Measurements from ENCODE around the gene KIAA1755.

KIAA1755 gene

DNA sequence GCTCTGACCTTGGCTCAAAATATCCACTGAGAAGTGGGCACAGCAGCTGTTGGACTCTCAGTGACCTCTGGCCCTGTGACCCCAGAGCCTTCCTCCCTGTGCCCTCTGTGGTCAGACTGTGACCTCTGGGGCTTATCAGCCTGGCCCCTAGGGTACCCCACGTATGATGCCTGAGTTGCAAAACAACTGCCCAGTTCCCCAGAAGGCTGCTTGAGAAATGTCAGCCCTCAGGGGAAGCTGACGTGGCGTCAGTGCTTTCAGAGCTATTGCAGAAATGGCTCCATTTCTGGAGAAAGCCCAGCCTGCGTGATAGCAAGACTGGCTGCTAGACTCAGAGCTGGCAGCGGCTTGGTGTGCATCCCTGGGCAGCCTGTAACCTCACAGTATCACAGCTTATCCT lies 63.9 kb downstream of the KIAA1755 start:
- Histone ChIP-seq H3K36me3 (ENCODE audit: control insufficient read depth in 2 of 2, insufficient read depth in 2 of 2, low read length in 2 of 2) (no peaks in the 10 kb centered on the region), H3K27ac (ENCODE audit: low read depth in 2 of 2, low read length in 2 of 2) (peak overlapping the region in 1 of 2 donors; percentile 20), H3K4me1 (ENCODE audit: control insufficient read depth in 2 of 2, insufficient read depth in 2 of 2, low read length in 2 of 2) (no peaks in the 10 kb centered on the region), H3K9me3 (ENCODE audit: control insufficient read depth in 2 of 2, low read length in 2 of 2) (no peaks in the 10 kb centered on the region), H3K27me3 (ENCODE audit: control insufficient read depth in 2 of 2, insufficient read depth in 2 of 2, low read length in 2 of 2) (no peaks in the 10 kb centered on the region), H3K9ac (ENCODE audit: low read depth in 1 of 2, low read length in 2 of 2) (no peak overlapping the region), H3K4me3 (ENCODE audit: low read length in 2 of 2) (no peak overlapping the region)

DNA sequence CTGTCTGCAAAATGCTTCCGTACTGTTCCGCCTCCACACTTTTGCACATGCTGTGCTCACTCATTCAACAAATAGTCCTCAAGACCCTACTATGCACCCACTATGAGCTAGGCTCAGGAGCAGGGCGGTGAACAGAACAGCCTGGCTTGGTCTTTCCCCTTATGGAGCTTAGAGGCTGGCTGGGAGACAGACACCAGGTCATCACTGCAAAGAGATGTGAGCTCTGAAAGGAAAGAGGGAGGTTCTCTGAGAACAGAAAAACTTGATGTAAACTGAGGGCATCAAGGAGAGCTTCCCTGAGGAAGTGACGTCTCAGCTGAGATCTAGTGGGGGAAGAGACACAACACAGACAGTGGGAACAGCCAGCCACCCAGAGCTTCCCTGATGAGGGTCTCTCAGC lies 64.5 kb downstream of the KIAA1755 start:
- Histone ChIP-seq H3K4me1 (ENCODE audit: control insufficient read depth in 2 of 2, insufficient read depth in 2 of 2, low read length in 2 of 2) (no peaks in the 10 kb centered on the region), H3K27ac (ENCODE audit: low read depth in 2 of 2, low read length in 2 of 2) (peak overlapping the region in 1 of 2 donors; percentile 20), H3K27me3 (ENCODE audit: control insufficient read depth in 2 of 2, insufficient read depth in 2 of 2, low read length in 2 of 2) (no peaks in the 10 kb centered on the region), H3K9ac (ENCODE audit: low read depth in 1 of 2, low read length in 2 of 2) (no peak overlapping the region), H3K4me3 (ENCODE audit: low read length in 2 of 2) (no peak overlapping the region), H3K36me3 (ENCODE audit: control insufficient read depth in 2 of 2, insufficient read depth in 2 of 2, low read length in 2 of 2) (no peaks in the 10 kb centered on the region), H3K9me3 (ENCODE audit: control insufficient read depth in 2 of 2, low read length in 2 of 2) (no peaks in the 10 kb centered on the region)

DNA sequence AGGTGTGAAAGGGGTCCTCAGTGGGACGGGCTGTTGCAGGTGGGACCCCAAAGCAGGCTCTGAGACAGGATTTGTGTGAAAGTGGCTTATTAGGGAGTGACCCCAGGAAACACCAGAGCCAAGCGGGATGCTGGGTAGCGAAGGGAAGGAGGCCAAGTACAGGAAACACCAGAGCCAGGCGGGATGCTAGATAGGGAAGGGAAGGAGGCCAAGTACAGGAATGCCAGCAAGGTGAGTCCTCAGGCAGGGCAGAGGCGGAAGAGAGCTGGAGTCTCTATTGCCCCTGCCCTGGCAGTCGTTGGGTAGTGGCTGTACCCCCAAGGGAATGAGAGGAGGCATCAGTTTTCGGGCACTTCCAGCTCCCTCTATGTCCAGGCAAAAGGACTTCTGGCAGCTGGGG lies 65.0 kb downstream of the KIAA1755 start:
- H3K4me1 ChIP-seq (ENCODE audit: control insufficient read depth in 2 of 2, insufficient read depth in 2 of 2, low read length in 2 of 2): no peaks in the 10 kb centered on the region
- no peak overlapping the region for H3K27ac ChIP-seq (ENCODE audit: low read depth in 2 of 2, low read length in 2 of 2)
- H3K4me3 ChIP-seq (ENCODE audit: low read length in 2 of 2): no peak overlapping the region
- no peaks in the 10 kb centered on the region for H3K27me3 ChIP-seq (ENCODE audit: control insufficient read depth in 2 of 2, insufficient read depth in 2 of 2, low read length in 2 of 2)
- no peaks in the 10 kb centered on the region for H3K36me3 ChIP-seq (ENCODE audit: control insufficient read depth in 2 of 2, insufficient read depth in 2 of 2, low read length in 2 of 2)
- H3K9me3 ChIP-seq (ENCODE audit: control insufficient read depth in 2 of 2, low read length in 2 of 2): no peaks in the 10 kb centered on the region
- H3K9ac ChIP-seq (ENCODE audit: low read depth in 1 of 2, low read length in 2 of 2): no peak overlapping the region

DNA sequence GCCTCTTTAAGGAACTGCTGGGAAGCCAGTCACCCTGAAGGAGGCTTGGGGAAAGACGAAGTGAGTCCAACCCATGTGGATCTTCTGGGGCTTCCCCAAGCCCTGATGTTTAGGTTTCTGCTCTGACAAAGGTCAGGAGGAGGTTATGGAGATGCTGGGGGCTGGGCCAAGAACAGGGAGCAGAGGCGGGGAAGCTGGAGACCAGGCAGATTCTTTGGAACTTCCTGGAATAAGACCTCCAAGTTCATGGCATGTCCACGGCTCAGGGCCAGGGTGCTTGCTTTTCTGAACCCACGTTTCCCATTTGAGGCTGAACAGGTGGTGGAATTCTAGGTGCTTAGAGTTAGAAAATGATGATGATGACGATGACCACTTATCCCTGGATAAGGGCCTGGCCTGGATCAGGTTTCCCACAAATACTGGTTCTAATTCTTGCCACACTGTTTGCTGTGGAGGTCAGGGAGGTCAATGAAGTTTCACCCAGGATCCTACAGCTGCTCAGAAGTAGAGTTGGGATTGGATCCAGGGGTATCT lies 65.5 kb downstream of the KIAA1755 start:
- Histone ChIP-seq H3K4me3 (ENCODE audit: low read length in 2 of 2) (no peak overlapping the region), H3K27me3 (ENCODE audit: control insufficient read depth in 2 of 2, insufficient read depth in 2 of 2, low read length in 2 of 2) (no peaks in the 10 kb centered on the region), H3K9me3 (ENCODE audit: control insufficient read depth in 2 of 2, low read length in 2 of 2) (no peaks in the 10 kb centered on the region), H3K9ac (ENCODE audit: low read depth in 1 of 2, low read length in 2 of 2) (no peak overlapping the region), H3K27ac (ENCODE audit: low read depth in 2 of 2, low read length in 2 of 2) (no peak overlapping the region), H3K36me3 (ENCODE audit: control insufficient read depth in 2 of 2, insufficient read depth in 2 of 2, low read length in 2 of 2) (no peaks in the 10 kb centered on the region), H3K4me1 (ENCODE audit: control insufficient read depth in 2 of 2, insufficient read depth in 2 of 2, low read length in 2 of 2) (no peaks in the 10 kb centered on the region)

DNA sequence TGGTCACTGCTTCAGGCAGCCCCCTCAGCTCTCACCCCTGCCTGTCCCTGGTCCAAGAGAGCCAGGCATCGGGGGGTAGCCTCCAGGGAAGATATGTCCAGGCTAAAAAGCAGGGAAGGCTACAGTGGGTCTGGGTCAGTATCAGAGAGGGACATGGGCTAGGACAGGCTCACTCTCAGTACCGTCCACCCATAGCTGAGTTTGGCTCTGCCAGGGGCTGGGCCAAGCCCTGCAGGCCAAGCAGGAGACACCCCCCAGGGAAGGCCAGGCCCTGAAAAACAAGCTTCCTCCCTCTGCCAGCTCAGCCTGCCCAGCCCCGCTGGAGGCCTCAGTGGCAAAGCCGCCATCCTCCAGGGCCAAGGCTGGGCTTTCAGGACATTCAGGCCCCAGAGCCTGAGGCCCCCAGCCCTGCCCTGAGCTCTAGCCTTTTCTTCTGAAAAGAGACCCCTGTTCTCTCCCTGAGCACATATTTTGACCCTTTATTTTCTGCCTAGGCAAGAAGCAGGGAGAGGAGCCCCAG lies 66.9 kb downstream of the KIAA1755 start:
- no peaks in the 10 kb centered on the region for H3K9me3 ChIP-seq (ENCODE audit: control insufficient read depth in 2 of 2, low read length in 2 of 2)
- H3K27ac ChIP-seq (ENCODE audit: low read depth in 2 of 2, low read length in 2 of 2): no peak overlapping the region
- no peaks in the 10 kb centered on the region for H3K4me1 ChIP-seq (ENCODE audit: control insufficient read depth in 2 of 2, insufficient read depth in 2 of 2, low read length in 2 of 2)
- no peak overlapping the region for H3K9ac ChIP-seq (ENCODE audit: low read depth in 1 of 2, low read length in 2 of 2)
- no peaks in the 10 kb centered on the region for H3K27me3 ChIP-seq (ENCODE audit: control insufficient read depth in 2 of 2, insufficient read depth in 2 of 2, low read length in 2 of 2)
- H3K4me3 ChIP-seq (ENCODE audit: low read length in 2 of 2): no peak overlapping the region
- H3K36me3 ChIP-seq (ENCODE audit: control insufficient read depth in 2 of 2, insufficient read depth in 2 of 2, low read length in 2 of 2): no peaks in the 10 kb centered on the region

DNA sequence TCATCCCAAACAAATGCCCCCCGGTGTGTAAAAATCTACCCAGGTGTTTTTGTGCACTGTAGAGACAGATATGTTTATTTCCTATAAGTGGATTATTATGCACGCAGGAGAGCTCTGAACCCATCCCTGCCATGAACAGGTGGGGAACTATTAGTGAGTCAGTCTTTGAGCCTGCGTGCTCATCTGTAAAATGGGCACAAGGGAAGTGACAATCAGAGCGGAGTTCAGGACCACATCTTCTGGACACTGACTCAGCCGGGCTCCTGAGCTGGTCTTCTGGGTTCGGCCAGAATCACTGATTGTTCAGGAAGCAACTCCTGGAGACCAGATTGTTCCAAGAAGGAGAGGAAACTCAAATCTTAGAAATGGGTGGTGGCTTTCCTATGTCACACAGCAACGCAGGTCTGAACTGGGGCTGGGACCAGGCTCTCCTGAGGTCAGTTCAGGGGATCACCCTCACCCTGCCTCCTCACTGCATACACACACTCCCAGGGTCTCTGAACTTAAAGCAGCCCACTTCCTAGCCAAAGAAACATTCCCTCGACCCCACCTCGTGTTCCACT lies 68.1 kb downstream of the KIAA1755 start:
- Histone ChIP-seq H3K27me3 (ENCODE audit: control insufficient read depth in 2 of 2, insufficient read depth in 2 of 2, low read length in 2 of 2) (no peaks in the 10 kb centered on the region), H3K36me3 (ENCODE audit: control insufficient read depth in 2 of 2, insufficient read depth in 2 of 2, low read length in 2 of 2) (no peaks in the 10 kb centered on the region), H3K4me1 (ENCODE audit: control insufficient read depth in 2 of 2, insufficient read depth in 2 of 2, low read length in 2 of 2) (no peaks in the 10 kb centered on the region), H3K4me3 (ENCODE audit: low read length in 2 of 2) (no peak overlapping the region), H3K27ac (ENCODE audit: low read depth in 2 of 2, low read length in 2 of 2) (no peak overlapping the region), H3K9ac (ENCODE audit: low read depth in 1 of 2, low read length in 2 of 2) (no peak overlapping the region), H3K9me3 (ENCODE audit: control insufficient read depth in 2 of 2, low read length in 2 of 2) (no peaks in the 10 kb centered on the region)

DNA sequence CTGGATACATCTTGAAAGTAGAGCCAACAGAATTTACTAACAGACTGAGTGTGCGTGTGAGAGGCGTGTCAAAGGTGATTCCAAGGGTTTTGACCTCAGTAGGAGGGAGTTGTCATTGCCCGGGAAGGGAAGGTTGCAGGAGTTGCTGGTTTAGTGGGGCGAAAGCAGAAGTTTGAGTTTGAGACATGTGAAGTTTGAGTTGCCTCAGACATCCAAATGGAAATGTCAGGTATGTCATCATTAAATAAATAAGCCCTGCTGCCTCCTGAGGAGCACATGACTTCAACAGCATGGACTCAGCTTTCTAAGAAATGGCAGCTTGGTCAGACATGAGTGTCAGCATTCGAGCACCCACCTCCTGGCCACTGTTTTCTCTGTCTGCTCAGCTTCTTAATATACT lies 68.9 kb downstream of the KIAA1755 start:
- Histone ChIP-seq H3K27ac (ENCODE audit: low read depth in 2 of 2, low read length in 2 of 2) (no peak overlapping the region), H3K27me3 (ENCODE audit: control insufficient read depth in 2 of 2, insufficient read depth in 2 of 2, low read length in 2 of 2) (no peaks in the 10 kb centered on the region), H3K4me3 (ENCODE audit: low read length in 2 of 2) (no peak overlapping the region), H3K9ac (ENCODE audit: low read depth in 1 of 2, low read length in 2 of 2) (no peak overlapping the region), H3K9me3 (ENCODE audit: control insufficient read depth in 2 of 2, low read length in 2 of 2) (no peaks in the 10 kb centered on the region), H3K36me3 (ENCODE audit: control insufficient read depth in 2 of 2, insufficient read depth in 2 of 2, low read length in 2 of 2) (no peaks in the 10 kb centered on the region), H3K4me1 (ENCODE audit: control insufficient read depth in 2 of 2, insufficient read depth in 2 of 2, low read length in 2 of 2) (no peaks in the 10 kb centered on the region)

DNA sequence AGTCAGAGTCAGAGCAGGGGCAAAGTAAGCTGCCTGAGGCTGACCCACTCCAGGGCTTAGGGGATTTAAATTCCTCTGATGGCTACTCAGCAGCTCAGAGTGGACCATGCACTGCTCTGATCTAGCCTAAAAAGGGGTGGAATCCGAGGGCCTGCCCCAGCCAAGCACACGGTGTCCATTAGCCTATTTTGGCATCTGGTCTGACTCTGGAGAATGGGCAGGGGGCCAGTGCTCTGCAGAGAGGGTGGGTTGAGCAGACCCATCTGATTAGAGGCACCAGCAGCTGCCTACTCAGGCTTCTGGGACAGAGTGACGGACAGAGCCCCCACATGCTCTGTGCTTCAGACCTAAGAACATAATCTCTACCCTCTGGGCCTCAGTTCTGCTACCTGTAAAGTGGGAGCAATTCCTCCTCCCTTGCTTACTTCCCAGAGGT lies 69.6 kb downstream of the KIAA1755 start:
- Histone ChIP-seq H3K4me3 (ENCODE audit: low read length in 2 of 2) (no peak overlapping the region), H3K27ac (ENCODE audit: low read depth in 2 of 2, low read length in 2 of 2) (no peak overlapping the region), H3K9me3 (ENCODE audit: control insufficient read depth in 2 of 2, low read length in 2 of 2) (no peaks in the 10 kb centered on the region), H3K36me3 (ENCODE audit: control insufficient read depth in 2 of 2, insufficient read depth in 2 of 2, low read length in 2 of 2) (no peaks in the 10 kb centered on the region), H3K9ac (ENCODE audit: low read depth in 1 of 2, low read length in 2 of 2) (no peak overlapping the region), H3K27me3 (ENCODE audit: control insufficient read depth in 2 of 2, insufficient read depth in 2 of 2, low read length in 2 of 2) (no peaks in the 10 kb centered on the region), H3K4me1 (ENCODE audit: control insufficient read depth in 2 of 2, insufficient read depth in 2 of 2, low read length in 2 of 2) (no peaks in the 10 kb centered on the region)

DNA sequence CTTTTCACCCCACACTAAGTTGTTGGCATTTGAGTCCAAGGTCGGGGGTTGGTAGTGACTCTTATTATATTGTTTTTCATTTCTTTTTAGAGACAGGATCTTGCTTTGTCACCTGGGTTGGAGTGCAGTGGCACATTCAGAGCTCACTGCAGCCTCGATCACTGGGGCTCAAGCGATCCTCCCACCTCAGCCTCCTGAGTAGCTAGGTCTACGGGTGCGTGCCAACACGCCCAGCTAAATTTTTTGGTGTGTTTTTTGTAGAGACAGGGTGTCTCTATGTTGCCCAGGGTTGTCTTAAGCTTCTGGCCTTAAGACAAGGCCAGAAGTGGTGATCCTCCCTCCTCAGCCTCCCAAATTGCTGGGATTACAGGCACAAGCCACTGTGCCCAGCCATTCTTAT lies 70.4 kb downstream of the KIAA1755 start:
- no peak overlapping the region for H3K4me3 ChIP-seq (ENCODE audit: low read length in 2 of 2)
- H3K4me1 ChIP-seq (ENCODE audit: control insufficient read depth in 2 of 2, insufficient read depth in 2 of 2, low read length in 2 of 2): no peaks in the 10 kb centered on the region
- no peaks in the 10 kb centered on the region for H3K9me3 ChIP-seq (ENCODE audit: control insufficient read depth in 2 of 2, low read length in 2 of 2)
- H3K9ac ChIP-seq (ENCODE audit: low read depth in 1 of 2, low read length in 2 of 2): no peak overlapping the region
- no peaks in the 10 kb centered on the region for H3K36me3 ChIP-seq (ENCODE audit: control insufficient read depth in 2 of 2, insufficient read depth in 2 of 2, low read length in 2 of 2)
- no peak overlapping the region for H3K27ac ChIP-seq (ENCODE audit: low read depth in 2 of 2, low read length in 2 of 2)
- no peaks in the 10 kb centered on the region for H3K27me3 ChIP-seq (ENCODE audit: control insufficient read depth in 2 of 2, insufficient read depth in 2 of 2, low read length in 2 of 2)

DNA sequence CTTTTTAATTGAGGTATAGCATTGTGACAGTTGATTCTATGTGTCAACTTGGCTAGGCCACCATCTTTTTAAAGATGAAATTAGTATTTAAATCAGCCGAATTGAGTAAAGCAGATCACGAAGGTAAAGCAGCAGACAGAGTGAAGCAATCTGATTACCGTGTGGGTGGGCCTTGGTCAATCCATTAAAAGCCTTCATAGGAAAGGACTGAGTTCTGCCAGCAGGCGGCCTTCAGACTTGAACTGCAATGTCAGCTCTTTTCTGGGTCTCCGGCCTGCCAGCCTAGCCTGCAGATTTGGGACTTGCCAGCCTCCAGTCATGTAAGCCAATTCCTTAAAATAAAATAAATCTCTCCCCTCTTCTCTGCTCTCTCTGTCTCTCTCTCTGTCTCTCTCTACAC lies 73.0 kb downstream of the KIAA1755 start:
- no peaks in the 10 kb centered on the region for H3K4me1 ChIP-seq (ENCODE audit: control insufficient read depth in 2 of 2, insufficient read depth in 2 of 2, low read length in 2 of 2)
- no peak overlapping the region for H3K9ac ChIP-seq (ENCODE audit: low read depth in 1 of 2, low read length in 2 of 2)
- no peak overlapping the region for H3K4me3 ChIP-seq (ENCODE audit: low read length in 2 of 2)
- no peak overlapping the region for H3K27ac ChIP-seq (ENCODE audit: low read depth in 2 of 2, low read length in 2 of 2)
- H3K36me3 ChIP-seq (ENCODE audit: control insufficient read depth in 2 of 2, insufficient read depth in 2 of 2, low read length in 2 of 2): no peaks in the 10 kb centered on the region
- no peaks in the 10 kb centered on the region for H3K27me3 ChIP-seq (ENCODE audit: control insufficient read depth in 2 of 2, insufficient read depth in 2 of 2, low read length in 2 of 2)
- no peaks in the 10 kb centered on the region for H3K9me3 ChIP-seq (ENCODE audit: control insufficient read depth in 2 of 2, low read length in 2 of 2)

Data from mucosa of rectum (tissue), 2 donors.